Colonic mucosa (tissue), 4 donors: ENCODE measurements around the gene WNT7B. TPM values are rescaled to one million over a fixed set of nuclear protein-coding genes. Genes with fewer than 3 reads are reported as not detected.

Experiments
- DNase-seq: peaks from one replicate; pipeline ENCODE4 v3.0.0-alpha.2; 2020
- H3K27ac ChIP-seq: fragments of 200-600 bp; one replicate; pipeline ENCODE4 v1.8.0; 2021
- H3K27me3 ChIP-seq: fragments of 200-600 bp; one replicate; pipeline ENCODE4 v1.8.0; 2021
- H3K36me3 ChIP-seq: fragments of 200-600 bp; one replicate; pipeline ENCODE4 v1.8.0; 2021
- H3K4me1 ChIP-seq: fragments of 200-600 bp; one replicate; pipeline ENCODE4 v1.8.0; 2021; ENCODE audit warnings: mild to moderate bottlenecking
- H3K4me3 ChIP-seq: fragments of 200-600 bp; one replicate; pipeline ENCODE4 v1.8.0; 2021
- H3K9ac ChIP-seq, 2 donors: one replicate each; pipeline ENCODE4 v1.7.0; 2013; ENCODE audit warnings: control low read depth in 2 of 2, low read depth in 2 of 2, low read length in 2 of 2
- H3K9me3 ChIP-seq: fragments of 200-600 bp; one replicate; pipeline ENCODE4 v1.8.0; 2021
- CTCF ChIP-seq: fragments of 200-600 bp; IDR thresholded peaks from one replicate; pipeline ENCODE4 v1.8.0; 2022; ENCODE audit warnings: antibody characterized with exemption, mild to moderate bottlenecking
- intact Hi-C: fragments of 100-400 bp; cut with DNase I; formaldehyde crosslinking; loops from one replicate; pipeline ENCODE4 v1.14.1; 2022
- total RNA-seq, 2 donors: library from RNA; stranded (reverse); fragmentation: NEBNext Ultra II Directional in 1 of 2; extraction: Animal tissue kit (Norgen Biotek cat#: 25700) in 1 of 2; gene quantifications; one replicate each; pipeline ENCODE4 v1.2.1, GENCODE V29; 2021
- donor health status: healthy.
- donor health status: DM: no; HTN: no; CAD: no.
- donor health status: DM: no; HTN: no; CAD: no.

WNT7B gene
- total RNA-seq, 2 donors from 2014 or later = 0.12 TPM; not detected in 1

- Histone ChIP-seq H3K36me3 (no peaks in the 10 kb centered on the region), H3K27me3 (peaks cover 6% of the 10 kb centered on the region), H3K9ac (no peak overlapping the region), H3K27ac (no peak overlapping the region), H3K4me1 (no peaks in the 10 kb centered on the region), H3K9me3 (no peaks in the 10 kb centered on the region), H3K4me3 (no peak overlapping the region)
- TF ChIP-seq CTCF = no peak
- intact Hi-C loops = no loop called here
- DNase-seq = no peak
These were observed 71.5 kb downstream of the WNT7B start for GRCh38 chr22:45905326-45905923.

- intact Hi-C loops = no loop called here
- H3K4me1 ChIP-seq = no peaks in the 10 kb centered on the region
- no peaks in the 10 kb centered on the region for H3K36me3 ChIP-seq
- no peak overlapping the region for H3K9ac ChIP-seq
- H3K27me3 ChIP-seq = peaks cover 6% of the 10 kb centered on the region
- no peaks in the 10 kb centered on the region for H3K9me3 ChIP-seq
- no peak for DNase-seq
- H3K4me3 ChIP-seq = no peak overlapping the region
- H3K27ac ChIP-seq = no peak overlapping the region
- TF ChIP-seq CTCF = no peak
These were observed 72.7 kb downstream of the WNT7B start for GRCh38 chr22:45904236-45904635.

- no peaks in the 10 kb centered on the region for H3K9me3 ChIP-seq
- no peak for DNase-seq
- no peaks in the 10 kb centered on the region for H3K36me3 ChIP-seq
- intact Hi-C loops = no loop called here
- H3K4me1 ChIP-seq = no peaks in the 10 kb centered on the region
- peaks cover 6% of the 10 kb centered on the region for H3K27me3 ChIP-seq
- H3K9ac ChIP-seq = no peak overlapping the region
- H3K27ac ChIP-seq = no peak overlapping the region
- no peak for TF ChIP-seq CTCF
- no peak overlapping the region for H3K4me3 ChIP-seq
These were observed 73.4 kb downstream of the WNT7B start for GRCh38 chr22:45903355-45904135.

GRCh38 chr22:45897736-45898135, 79.2 kb downstream of the WNT7B start:
- TF ChIP-seq CTCF = no peak
- intact Hi-C loops = no loop called here
- H3K9ac ChIP-seq = no peak overlapping the region
- no peak overlapping the region for H3K27ac ChIP-seq
- H3K36me3 ChIP-seq = no peaks in the 10 kb centered on the region
- no peak for DNase-seq
- H3K4me3 ChIP-seq = no peak overlapping the region
- no peaks in the 10 kb centered on the region for H3K9me3 ChIP-seq
- no peaks in the 10 kb centered on the region for H3K4me1 ChIP-seq
- no peaks in the 10 kb centered on the region for H3K27me3 ChIP-seq

GRCh38 chr22:45896964-45897538, 79.9 kb downstream of the WNT7B start:
- H3K27ac ChIP-seq = no peak overlapping the region
- no peaks in the 10 kb centered on the region for H3K4me1 ChIP-seq
- H3K36me3 ChIP-seq = no peaks in the 10 kb centered on the region
- intact Hi-C loops = no loop called here
- no peak for DNase-seq
- H3K4me3 ChIP-seq = no peak overlapping the region
- peaks cover 4% of the 10 kb centered on the region for H3K27me3 ChIP-seq
- no peaks in the 10 kb centered on the region for H3K9me3 ChIP-seq
- H3K9ac ChIP-seq = no peak overlapping the region
- no peak for TF ChIP-seq CTCF
